Measurements from ENCODE around the gene CHST3.

CHST3 gene

DNA sequence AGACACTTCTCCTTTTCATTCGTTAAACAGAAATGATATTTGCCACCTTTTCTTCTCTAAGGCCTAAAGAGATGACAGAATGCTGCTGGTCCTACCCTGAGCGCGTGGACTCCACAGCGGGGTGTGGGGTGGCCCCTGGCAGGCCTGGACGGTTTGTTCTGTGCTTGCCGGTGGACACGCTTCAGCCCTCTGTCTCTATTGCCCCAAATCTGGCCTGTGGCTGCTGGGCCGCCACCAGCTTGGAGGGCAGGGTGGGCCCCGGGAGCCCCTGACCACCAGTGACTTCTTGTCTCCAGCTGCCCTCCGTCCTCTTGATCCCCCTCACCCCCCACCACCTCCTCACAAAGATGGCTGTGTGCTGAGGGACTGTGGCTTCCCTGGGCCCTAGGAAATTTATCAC, 5.7 kb downstream of the CHST3 start:
- TF ChIP-seq, protein P1, sequence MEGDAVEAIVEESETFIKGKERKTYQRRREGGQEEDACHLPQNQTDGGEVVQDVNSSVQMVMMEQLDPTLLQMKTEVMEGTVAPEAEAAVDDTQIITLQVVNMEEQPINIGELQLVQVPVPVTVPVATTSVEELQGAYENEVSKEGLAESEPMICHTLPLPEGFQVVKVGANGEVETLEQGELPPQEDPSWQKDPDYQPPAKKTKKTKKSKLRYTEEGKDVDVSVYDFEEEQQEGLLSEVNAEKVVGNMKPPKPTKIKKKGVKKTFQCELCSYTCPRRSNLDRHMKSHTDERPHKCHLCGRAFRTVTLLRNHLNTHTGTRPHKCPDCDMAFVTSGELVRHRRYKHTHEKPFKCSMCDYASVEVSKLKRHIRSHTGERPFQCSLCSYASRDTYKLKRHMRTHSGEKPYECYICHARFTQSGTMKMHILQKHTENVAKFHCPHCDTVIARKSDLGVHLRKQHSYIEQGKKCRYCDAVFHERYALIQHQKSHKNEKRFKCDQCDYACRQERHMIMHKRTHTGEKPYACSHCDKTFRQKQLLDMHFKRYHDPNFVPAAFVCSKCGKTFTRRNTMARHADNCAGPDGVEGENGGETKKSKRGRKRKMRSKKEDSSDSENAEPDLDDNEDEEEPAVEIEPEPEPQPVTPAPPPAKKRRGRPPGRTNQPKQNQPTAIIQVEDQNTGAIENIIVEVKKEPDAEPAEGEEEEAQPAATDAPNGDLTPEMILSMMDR (IDR thresholded peaks at IDR 0.05; ENCODE audit: low read depth, low read length, missing control alignments), result no peak
- DNase-seq (ENCODE audit: low read depth), result no peak
- H3K4me3 ChIP-seq (ENCODE audit: low read depth, low read length), result no peak overlapping the region

DNA sequence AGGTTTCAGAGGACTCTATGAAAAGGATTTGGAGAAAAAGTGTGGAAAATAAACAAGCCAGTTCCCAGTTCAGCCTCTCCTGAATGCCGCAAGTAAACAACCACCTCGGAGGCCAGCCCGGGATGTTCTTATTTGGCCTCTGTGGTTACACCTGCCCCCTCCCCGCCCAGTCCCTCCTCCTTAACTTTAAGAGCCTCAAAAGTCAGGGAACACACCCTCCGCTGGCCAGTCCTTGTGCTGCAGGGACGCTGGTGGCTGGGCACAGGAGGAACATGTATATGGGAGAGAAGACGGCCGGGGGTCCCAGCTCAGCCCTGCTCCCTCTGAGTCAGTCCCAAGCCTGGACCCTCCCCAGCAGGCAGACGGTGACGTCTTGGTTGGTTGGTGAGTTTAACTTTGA, 6.1 kb downstream of the CHST3 start:
- DNase-seq (ENCODE audit: low read depth), result no peak
- TF ChIP-seq, protein P1 (IDR thresholded peaks at IDR 0.05; ENCODE audit: low read depth, low read length, missing control alignments), result no peak
- H3K4me3 ChIP-seq (ENCODE audit: low read depth, low read length), result no peak overlapping the region

DNA sequence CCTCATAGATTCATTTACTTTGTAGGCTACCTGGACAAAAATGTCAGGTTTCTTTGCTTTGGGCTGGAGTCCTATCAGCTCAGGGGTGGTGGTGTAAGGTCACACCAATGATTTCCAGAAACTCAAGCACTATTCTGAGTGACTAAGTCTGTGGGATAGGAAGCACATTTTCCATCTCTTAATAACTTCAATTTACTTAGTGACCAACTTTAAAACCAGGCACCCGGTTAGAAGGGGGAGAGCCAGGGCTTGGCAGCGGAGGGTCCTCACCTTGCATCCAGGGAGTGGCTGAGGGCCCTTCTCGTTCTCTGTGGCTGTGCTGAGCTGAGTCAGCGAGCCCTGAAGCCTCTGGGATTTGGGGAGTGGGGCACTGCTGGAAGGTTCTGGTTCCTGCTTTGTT, 6.7 kb downstream of the CHST3 start:
- TF ChIP-seq, protein P1 (IDR thresholded peaks at IDR 0.05; ENCODE audit: low read depth, low read length, missing control alignments), result no peak
- no peak for DNase-seq (ENCODE audit: low read depth)

DNA sequence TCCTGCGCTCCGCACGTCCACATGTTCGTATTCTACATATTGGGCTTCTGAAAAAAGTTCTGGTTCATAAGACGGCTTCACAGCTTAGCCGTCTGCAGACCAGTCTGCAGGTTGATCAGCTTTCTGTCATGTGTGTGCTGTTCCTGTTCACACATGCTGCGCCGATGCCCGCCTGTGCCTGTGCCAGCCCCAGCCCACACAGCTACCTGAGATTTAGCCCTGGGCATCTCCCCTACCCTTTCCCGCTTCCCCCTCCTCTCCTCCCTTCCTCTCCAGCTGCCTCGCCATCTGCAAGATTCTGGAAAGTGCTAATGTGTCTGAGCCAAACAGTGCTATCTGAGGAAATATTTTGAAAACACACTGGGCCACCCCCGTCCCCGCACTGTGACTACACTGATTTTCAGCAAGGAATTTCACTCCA, 7.1 kb downstream of the CHST3 start:
- TF ChIP-seq, protein P1 (IDR thresholded peaks at IDR 0.05; ENCODE audit: low read depth, low read length, missing control alignments), result no peak
- H3K4me3 ChIP-seq (ENCODE audit: low read depth, low read length), result no peak overlapping the region
- no peak for DNase-seq (ENCODE audit: low read depth)

More for the DNA sequence above, 6.7 kb downstream of the CHST3 start:
- no peak overlapping the region for H3K4me3 ChIP-seq (ENCODE audit: low read depth, low read length)

DNA sequence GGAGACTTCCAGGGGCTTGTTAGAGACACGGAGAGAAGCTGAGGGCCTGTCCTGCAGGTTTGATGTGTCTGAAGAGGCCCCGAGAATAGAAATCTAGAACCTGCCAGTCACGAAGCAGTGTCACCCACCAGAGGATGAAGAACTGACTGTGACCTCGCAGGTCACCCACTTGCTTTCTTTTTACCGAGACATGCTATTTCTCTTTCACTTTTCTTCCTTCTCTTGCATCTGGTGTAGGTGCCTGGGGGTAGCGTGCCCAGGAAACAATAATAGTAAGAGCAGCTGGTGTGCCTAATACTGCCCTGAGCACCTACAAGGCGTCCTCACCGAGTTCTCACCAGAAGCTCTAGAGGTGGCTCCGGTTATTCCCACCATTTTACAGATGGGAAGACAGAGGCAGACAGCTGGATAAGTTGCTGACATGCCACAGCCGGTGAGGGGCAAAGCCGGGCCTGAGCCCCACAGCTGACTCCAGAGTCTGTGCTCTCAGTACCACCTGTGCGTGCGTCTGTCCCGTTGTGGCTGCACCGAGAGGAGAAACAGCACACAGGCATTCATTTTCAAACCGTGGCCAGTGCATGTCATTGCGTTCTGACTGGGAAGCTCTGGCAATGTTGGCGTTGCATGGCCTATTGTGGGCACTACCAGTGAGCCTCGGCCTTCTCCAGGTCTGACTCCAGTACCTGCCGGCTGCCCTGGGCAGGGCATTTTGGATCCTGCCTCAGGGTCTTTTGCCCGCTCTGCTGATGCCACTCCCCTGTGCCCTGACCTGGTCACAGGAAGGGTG, 7.8 kb downstream of the CHST3 start:
- TF ChIP-seq, protein P1 (IDR thresholded peaks at IDR 0.05; ENCODE audit: low read depth, low read length, missing control alignments), result no peak
- H3K4me3 ChIP-seq (ENCODE audit: low read depth, low read length), result no peak overlapping the region
- no peak for DNase-seq (ENCODE audit: low read depth)

DNA sequence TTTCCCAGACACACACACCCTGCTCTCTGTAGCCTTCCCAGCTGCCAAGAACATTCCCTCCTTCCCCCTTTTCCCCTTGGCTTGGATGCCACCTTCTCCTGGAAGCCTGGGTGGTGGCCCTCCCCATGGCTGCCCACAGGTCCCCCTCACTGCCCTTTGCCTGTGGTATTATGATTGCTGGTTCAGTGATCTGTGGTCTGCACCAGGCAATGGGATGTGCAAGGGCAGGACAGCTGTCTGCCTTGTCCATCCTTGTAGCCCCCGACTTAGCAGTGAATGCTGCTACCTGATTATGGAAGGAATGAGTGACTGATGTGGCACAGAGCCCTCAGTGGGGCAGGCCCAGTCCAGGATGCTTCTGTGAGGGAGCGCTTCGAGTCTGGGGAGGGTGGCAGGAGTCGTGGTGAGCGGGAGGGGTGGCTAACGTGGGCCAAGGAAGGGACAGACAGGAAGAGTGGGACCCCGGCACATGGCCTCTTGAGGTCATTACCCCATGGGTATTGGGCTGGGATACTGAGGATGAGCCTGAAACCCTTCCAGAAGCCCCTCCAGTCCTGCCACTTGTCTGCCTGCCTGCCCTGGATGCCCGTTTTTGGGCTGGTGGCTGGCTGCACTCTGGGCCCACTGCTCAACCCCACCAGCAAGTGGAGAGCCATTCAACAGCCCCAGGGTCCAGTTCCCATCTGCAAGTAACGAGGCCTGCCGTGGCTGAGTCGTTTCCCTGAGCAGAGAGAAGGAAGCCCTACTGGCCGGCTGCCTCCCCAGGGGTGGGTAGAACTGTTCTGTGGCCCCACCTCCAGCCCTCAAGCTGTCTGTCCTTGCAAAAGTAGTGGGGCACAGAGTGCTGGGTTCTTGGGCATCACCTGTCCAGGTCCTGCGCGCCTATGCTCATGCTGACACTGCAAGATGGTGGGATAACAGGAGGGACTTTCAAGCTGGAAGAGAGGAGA, 8.8 kb downstream of the CHST3 start:
- no peak overlapping the region for H3K4me3 ChIP-seq (ENCODE audit: low read depth, low read length)
- no peak for DNase-seq (ENCODE audit: low read depth)
- TF ChIP-seq, protein P1 (IDR thresholded peaks at IDR 0.05; ENCODE audit: low read depth, low read length, missing control alignments), result no peak
